Esophagus muscularis mucosa (tissue), 3 donors: ENCODE data around the gene TBC1D5.

Experiments
- POLR2A ChIP-seq: fragments of 450-650 bp; IDR thresholded peaks from one replicate; pipeline ENCODE4 v1.6.1; 2017; ENCODE audit warnings: antibody characterized with exemption, moderate library complexity, mild to moderate bottlenecking, low read depth
- POLR2AphosphoS5 ChIP-seq, 2 donors: sonication (generic); formaldehyde crosslinking; IDR thresholded peaks; one replicate each; pipeline ENCODE4 v1.6.1; 2017; ENCODE audit warnings: antibody characterized with exemption in 2 of 2
- TF ChIP-seq, protein P1 (sequence below), 3 experiments: fragments of 200-600 bp in 2 of 3; fragments of 450-650 bp in 1 of 3; sonication (generic) in 2 of 3; IDR thresholded peaks; one replicate each; pipeline ENCODE4 v1.5.1; 2017 to 2019; ENCODE audit warnings: antibody characterized with exemption in 3 of 3, mild to moderate bottlenecking in 2 of 3, moderate library complexity in 1 of 3

DNA sequence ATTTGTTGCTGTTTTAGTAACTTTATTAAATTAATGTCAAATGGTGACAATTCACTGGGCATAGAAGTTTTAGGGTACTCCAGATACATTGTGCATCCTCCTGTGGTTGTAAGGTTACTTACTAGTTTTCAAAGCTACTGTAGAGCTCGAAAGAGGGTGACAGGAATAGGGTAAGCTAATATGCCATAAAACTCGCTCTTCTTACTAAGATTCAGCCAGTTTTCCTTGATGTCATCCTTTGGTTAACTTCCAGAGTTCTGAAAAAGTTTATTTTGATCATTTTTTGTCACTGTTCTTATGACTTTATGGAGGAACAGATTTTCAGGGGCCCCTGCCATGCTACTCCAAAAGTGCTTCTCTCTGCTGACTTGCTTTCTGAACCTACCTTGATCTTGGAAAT lies 522.8 kb downstream of the TBC1D5 start:
- TF ChIP-seq POLR2AphosphoS5 (IDR thresholded peaks at IDR 0.05) (no peak), POLR2A (no peak)
- TF ChIP-seq, protein P1, sequence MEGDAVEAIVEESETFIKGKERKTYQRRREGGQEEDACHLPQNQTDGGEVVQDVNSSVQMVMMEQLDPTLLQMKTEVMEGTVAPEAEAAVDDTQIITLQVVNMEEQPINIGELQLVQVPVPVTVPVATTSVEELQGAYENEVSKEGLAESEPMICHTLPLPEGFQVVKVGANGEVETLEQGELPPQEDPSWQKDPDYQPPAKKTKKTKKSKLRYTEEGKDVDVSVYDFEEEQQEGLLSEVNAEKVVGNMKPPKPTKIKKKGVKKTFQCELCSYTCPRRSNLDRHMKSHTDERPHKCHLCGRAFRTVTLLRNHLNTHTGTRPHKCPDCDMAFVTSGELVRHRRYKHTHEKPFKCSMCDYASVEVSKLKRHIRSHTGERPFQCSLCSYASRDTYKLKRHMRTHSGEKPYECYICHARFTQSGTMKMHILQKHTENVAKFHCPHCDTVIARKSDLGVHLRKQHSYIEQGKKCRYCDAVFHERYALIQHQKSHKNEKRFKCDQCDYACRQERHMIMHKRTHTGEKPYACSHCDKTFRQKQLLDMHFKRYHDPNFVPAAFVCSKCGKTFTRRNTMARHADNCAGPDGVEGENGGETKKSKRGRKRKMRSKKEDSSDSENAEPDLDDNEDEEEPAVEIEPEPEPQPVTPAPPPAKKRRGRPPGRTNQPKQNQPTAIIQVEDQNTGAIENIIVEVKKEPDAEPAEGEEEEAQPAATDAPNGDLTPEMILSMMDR (IDR thresholded peaks at IDR 0.05) = no peak
